ENCODE results near the gene SSRP1. TPM values are rescaled to one million over a fixed set of nuclear protein-coding genes. Genes with fewer than 3 reads are reported as not detected.

The SSRP1 gene
- total and polyA plus RNA-seq, 7 donors: 30.5 to 91.3 (median 54.6) TPM

DNA sequence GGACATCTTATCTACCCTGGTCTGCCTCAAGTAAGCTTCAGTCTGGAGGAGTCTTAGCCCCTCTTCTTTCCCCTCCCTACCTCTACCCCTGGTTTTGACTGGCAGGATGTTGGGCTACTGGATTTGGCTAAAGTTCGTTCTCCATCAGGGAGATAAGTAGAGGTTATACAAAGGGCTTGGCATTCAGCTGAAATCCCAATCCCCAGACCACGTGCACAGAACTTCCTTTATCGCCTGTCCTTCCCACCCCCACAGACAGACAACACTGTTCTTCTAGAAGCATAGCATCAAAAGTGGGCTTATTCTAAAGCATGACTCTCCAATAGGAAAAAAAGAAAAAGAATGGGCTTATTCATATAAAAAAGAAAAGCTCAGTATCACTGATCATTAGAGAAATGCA lies 37.5 kb upstream of the SSRP1 start:
- DNase-seq: no peak
- 64 to 68% methylated on average over 3 of the region's 3 CpGs for WGBS, 2 donors
- Histone ChIP-seq H3K27ac (no peak overlapping the region), H3K4me3 (no peak overlapping the region), H3K9me3 (no peaks in the 10 kb centered on the region), H3K4me1 (no peaks in the 10 kb centered on the region), H3K27me3 (peaks cover 0 to 4% (median 0%) of the 10 kb centered on the region in 3 donors), H3K36me3 (no peaks in the 10 kb centered on the region)
- intact Hi-C loops (cut with DNase I): no loop called here
- TF ChIP-seq EP300 (IDR thresholded peaks at IDR 0.05) (no peak), POLR2AphosphoS5 (IDR thresholded peaks at IDR 0.05) (no peak)

DNA sequence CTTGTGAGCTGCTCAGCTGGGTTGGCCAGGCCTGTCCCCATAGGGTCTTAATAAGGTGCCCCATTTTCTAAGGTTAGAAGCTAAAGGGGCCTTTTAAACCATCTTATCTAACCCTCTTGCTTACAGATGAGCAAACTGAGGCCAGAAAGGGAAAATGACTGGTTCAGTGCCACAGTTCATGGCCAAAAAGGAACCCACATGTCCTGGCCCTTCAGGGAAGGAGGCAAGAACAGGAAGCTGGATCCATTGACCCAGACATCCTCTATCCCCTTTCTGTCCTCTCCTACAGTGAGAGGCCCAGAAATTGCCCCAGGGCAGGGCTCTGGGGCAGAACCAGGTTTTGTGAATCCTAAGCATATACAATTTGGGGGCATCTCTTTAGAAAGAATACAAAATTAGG lies 35.2 kb upstream of the SSRP1 start:
- intact Hi-C loops (cut with DNase I): no loop called here
- TF ChIP-seq, protein P1, sequence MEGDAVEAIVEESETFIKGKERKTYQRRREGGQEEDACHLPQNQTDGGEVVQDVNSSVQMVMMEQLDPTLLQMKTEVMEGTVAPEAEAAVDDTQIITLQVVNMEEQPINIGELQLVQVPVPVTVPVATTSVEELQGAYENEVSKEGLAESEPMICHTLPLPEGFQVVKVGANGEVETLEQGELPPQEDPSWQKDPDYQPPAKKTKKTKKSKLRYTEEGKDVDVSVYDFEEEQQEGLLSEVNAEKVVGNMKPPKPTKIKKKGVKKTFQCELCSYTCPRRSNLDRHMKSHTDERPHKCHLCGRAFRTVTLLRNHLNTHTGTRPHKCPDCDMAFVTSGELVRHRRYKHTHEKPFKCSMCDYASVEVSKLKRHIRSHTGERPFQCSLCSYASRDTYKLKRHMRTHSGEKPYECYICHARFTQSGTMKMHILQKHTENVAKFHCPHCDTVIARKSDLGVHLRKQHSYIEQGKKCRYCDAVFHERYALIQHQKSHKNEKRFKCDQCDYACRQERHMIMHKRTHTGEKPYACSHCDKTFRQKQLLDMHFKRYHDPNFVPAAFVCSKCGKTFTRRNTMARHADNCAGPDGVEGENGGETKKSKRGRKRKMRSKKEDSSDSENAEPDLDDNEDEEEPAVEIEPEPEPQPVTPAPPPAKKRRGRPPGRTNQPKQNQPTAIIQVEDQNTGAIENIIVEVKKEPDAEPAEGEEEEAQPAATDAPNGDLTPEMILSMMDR (IDR thresholded peaks at IDR 0.05): no peak
- TF ChIP-seq POLR2AphosphoS5 (IDR thresholded peaks at IDR 0.05) (no peak), EP300 (IDR thresholded peaks at IDR 0.05) (no peak), POLR2A (IDR thresholded peaks at IDR 0.05) (no peak)
- Histone ChIP-seq H3K9me3 (no peaks in the 10 kb centered on the region), H3K36me3 (no peaks in the 10 kb centered on the region), H3K27ac (no peak overlapping the region), H3K27me3 (peaks cover 0 to 5% (median 0%) of the 10 kb centered on the region in 3 donors), H3K4me3 (no peak overlapping the region), H3K4me1 (no peaks in the 10 kb centered on the region)
- DNase-seq: no peak

DNA sequence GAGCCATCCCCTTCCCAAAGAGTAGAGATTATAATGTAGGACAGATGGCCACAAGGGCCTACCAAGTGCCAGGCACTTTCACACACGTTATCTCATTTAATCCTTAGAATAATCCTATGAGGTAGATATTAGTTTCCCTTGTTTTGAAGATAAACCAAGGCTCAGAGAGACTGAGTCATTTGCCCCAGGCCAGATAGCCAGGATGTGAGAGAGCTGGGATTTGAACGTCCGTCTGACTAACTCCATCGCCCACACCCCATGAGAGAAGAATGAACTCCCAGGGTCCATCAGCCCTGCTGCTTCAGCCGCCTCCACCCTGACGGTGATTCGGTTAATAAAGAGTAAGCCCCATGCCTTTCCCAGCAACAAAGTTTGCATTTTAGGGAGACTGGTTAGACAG lies 34.6 kb upstream of the SSRP1 start:
- TF ChIP-seq POLR2A (IDR thresholded peaks at IDR 0.05) (no peak), POLR2AphosphoS5 (IDR thresholded peaks at IDR 0.05) (no peak), EP300 (IDR thresholded peaks at IDR 0.05) (no peak)
- TF ChIP-seq, protein P1 (IDR thresholded peaks at IDR 0.05): no peak

DNA sequence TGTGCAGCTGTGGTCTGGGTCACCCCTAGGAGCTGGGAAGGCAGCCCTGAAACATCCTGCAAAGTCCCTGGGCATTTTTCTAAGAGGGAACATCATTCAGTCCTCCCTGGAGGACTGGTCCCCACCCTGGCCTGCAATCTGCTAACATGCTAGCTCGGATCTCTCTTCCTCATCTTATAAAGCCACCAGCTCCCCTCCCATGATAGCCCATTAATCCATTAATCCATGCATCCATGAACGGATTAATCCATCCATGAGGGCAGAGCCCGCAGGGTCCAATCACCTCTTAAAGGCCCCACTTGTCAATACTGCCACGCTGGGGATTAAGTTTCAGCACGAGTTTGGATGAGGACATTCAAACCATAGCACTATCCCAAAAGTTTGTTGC lies 33.1 kb upstream of the SSRP1 start:
- TF ChIP-seq POLR2A (IDR thresholded peaks at IDR 0.05): no peak
- TF ChIP-seq POLR2AphosphoS5 (IDR thresholded peaks at IDR 0.05): no peak
- TF ChIP-seq, protein P1 (IDR thresholded peaks at IDR 0.05): no peak
- no peak for TF ChIP-seq EP300 (IDR thresholded peaks at IDR 0.05)
- H3K4me1 ChIP-seq: no peaks in the 10 kb centered on the region
- 73 to 78% methylated on average over 5 of the region's 5 CpGs for WGBS, 2 donors

More for the DNA sequence above, 34.6 kb upstream of the SSRP1 start:
- Histone ChIP-seq H3K36me3 (no peaks in the 10 kb centered on the region), H3K9me3 (no peaks in the 10 kb centered on the region), H3K4me1 (no peaks in the 10 kb centered on the region), H3K4me3 (no peak overlapping the region), H3K27ac (no peak overlapping the region), H3K27me3 (peaks cover 0 to 5% (median 0%) of the 10 kb centered on the region in 3 donors)
- intact Hi-C loops (cut with DNase I): no loop called here
- 91 to 94% methylated on average over 7 of the region's 7 CpGs for WGBS, 2 donors
- DNase-seq: no peak

DNA sequence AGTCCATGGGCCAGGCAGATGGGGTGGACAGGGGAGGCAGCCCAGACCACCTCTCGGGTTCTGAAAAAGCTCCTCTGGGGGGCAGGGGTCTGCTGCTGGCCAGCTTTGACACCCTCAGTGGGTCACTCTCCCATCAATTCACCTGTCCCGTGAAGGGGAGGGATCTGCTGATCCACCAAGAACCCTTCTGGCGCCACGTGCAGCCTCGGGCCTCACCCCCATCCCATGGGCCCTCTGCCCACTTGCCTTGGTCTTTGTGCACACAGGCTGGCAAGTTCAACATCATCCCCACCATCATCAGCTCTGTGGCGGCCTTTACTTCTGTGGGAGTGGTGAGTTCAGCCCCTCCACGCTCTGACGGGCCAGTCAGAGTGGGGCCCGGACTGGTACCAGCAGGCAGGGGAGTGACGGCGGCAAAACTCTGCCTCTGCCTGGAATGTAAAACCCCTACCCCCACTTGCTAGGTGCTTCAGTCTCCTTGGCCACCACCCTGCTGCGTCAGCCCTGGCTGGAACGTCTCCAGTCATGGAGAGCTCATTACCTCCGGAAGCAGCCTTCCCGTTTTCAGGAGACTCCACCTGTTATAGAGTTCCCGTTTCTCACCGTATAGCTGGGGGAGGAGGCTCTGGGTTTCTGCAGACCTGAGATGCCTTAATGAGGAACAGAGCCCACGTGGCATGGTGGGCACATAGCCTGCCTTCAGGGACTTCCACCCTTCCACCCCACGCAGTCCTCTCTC lies 32.6 kb upstream of the SSRP1 start:
- Histone ChIP-seq H3K36me3 (no peaks in the 10 kb centered on the region), H3K27ac (no peak overlapping the region), H3K4me3 (no peak overlapping the region), H3K9me3 (no peaks in the 10 kb centered on the region), H3K4me1 (no peaks in the 10 kb centered on the region), H3K27me3 (peaks cover 0 to 5% (median 0%) of the 10 kb centered on the region in 3 donors)
- WGBS, 2 donors: 54 to 71% methylated on average over 19 of the region's 19 CpGs
- DNase-seq: no peak
- TF ChIP-seq POLR2A (IDR thresholded peaks at IDR 0.05) (no peak), EP300 (IDR thresholded peaks at IDR 0.05) (no peak), POLR2AphosphoS5 (IDR thresholded peaks at IDR 0.05) (no peak)
- TF ChIP-seq, protein P1 (IDR thresholded peaks at IDR 0.05): no peak
- intact Hi-C loops (cut with DNase I): no loop called here

More for the DNA sequence above, 33.1 kb upstream of the SSRP1 start:
- Histone ChIP-seq H3K36me3 (no peaks in the 10 kb centered on the region), H3K27ac (no peak overlapping the region), H3K27me3 (peaks cover 0 to 5% (median 0%) of the 10 kb centered on the region in 3 donors), H3K9me3 (no peaks in the 10 kb centered on the region), H3K4me3 (no peak overlapping the region)
- DNase-seq: no peak
- intact Hi-C loops (cut with DNase I): no loop called here
